HCT116 (cell line): ENCODE data around the gene FRMD8. TPM values are rescaled to one million over a fixed set of nuclear protein-coding genes. Genes with fewer than 3 reads are reported as not detected.
A peak's percentile ranks its signal among the peaks of the same experiment; 100 is the strongest.

Source experiments
- ATAC-seq: fragments of 200-7000 bp; cut with Tn5 transposase; 2 replicates; pipeline ENCODE4 v1.9.1; 2020; ENCODE audit warnings: mild to moderate bottlenecking, moderate library complexity
- BruUV-seq: library from RNA; stranded (reverse); fragments of 400-500 nt; replicated peaks from 2 replicates; lab custom pipeline; 2021; lab: Mats Ljungman, UMichigan
- CTCF ChIA-PET: fragments of 300-600 bp; sonication (Branson Sonifier 250); formaldehyde crosslinking; loops from one replicate; lab custom pipeline; 2021; ENCODE audit warnings: antibody characterized with exemption; lab: Charles Lee
- POLR2A ChIA-PET: fragments of 300-600, 350-600 bp; sonication (Branson Sonifier 250); formaldehyde crosslinking; loops from one replicate; lab custom pipeline; 2021; ENCODE audit warnings: antibody characterized with exemption; lab: Charles Lee
- RAD21 ChIA-PET, 2 experiments: fragments of 300-600 bp; sonication (Branson Sonifier 250); formaldehyde crosslinking; loops; one replicate each; lab custom pipeline; 2023; ENCODE audit warnings: low total read pairs in 2 of 2; ENCODE audit not compliant: uncharacterized antibody in 2 of 2, unreplicated experiment in 2 of 2, low non-redundant PET in 1 of 2; lab: Charles Lee
- DNase-seq: peaks from one replicate; pipeline ENCODE4 v3.0.0-alpha.2; 2010; ENCODE audit warnings: low read depth, low spot score
- H2AFZ ChIP-seq: fragments of 200-600 bp; shearing (Covaris generic), sonication (generic); 2 replicates; pipeline ENCODE4 v1.6.1; 2017; ENCODE audit warnings: low read depth, mixed run types, mixed read lengths, antibody characterized with exemption, low read length; ENCODE audit not compliant: poor library complexity, severe bottlenecking
- H3K27ac ChIP-seq: 2 replicates; pipeline ENCODE4 v1.5.1; 2012; ENCODE audit warnings: low read depth, low read length
- H3K27me3 ChIP-seq: fragments of 200-600 bp; sonication (generic); 2 replicates; pipeline ENCODE4 v1.6.1; 2016; ENCODE audit warnings: mixed run types, low read length, mixed read lengths; ENCODE audit not compliant: insufficient read depth
- H3K36me3 ChIP-seq, 2 experiments: fragments of 200-500 bp in 1 of 2; fragments of 200-600 bp in 1 of 2; sonication (Bioruptor generic) in 1 of 2; sonication (generic) in 1 of 2; 2 replicates each; pipeline versions ENCODE4 v1.5.1 to v1.6.1; 2014 to 2016; ENCODE audit warnings: low read length in 2 of 2, inconsistent platforms in 1 of 2, mixed read lengths in 1 of 2, mixed run types in 1 of 2; ENCODE audit not compliant: insufficient read depth in 2 of 2, control insufficient read depth in 1 of 2
- H3K4me1 ChIP-seq, 2 experiments: fragments of 200-600 bp in 1 of 2; sonication (generic) in 1 of 2; 2 replicates each; pipeline versions ENCODE4 v1.5.1 to v1.6.1; 2012 to 2017; ENCODE audit warnings: low read length in 2 of 2, inconsistent platforms in 1 of 2, mild to moderate bottlenecking in 1 of 2, mixed read lengths in 1 of 2, mixed run types in 1 of 2, moderate library complexity in 1 of 2; ENCODE audit not compliant: insufficient read depth in 2 of 2, control insufficient read depth in 1 of 2
- H3K4me2 ChIP-seq: fragments of 200-600 bp; sonication (generic); 2 replicates; pipeline ENCODE4 v1.6.1; 2017; ENCODE audit warnings: mixed run types, low read length, mixed read lengths
- H3K4me3 ChIP-seq, 2 experiments: fragments of 200-600 bp in 1 of 2; sonication (generic) in 1 of 2; replicated peaks in 1 of 2; 2 replicates each; pipeline ENCODE4 v1.5.1; 2011 to 2016; ENCODE audit warnings: low read length in 2 of 2, control low read depth in 1 of 2, low read depth in 1 of 2, mild to moderate bottlenecking in 1 of 2, mixed read lengths in 1 of 2, mixed run types in 1 of 2
- H3K79me2 ChIP-seq: fragments of 200-600 bp; sonication (generic); 2 replicates; pipeline ENCODE4 v1.6.1; 2017; ENCODE audit warnings: mild to moderate bottlenecking, mixed run types, low read length, moderate library complexity, mixed read lengths; ENCODE audit not compliant: insufficient read depth
- H3K9ac ChIP-seq: fragments of 200-600 bp; sonication (generic); 2 replicates; pipeline ENCODE4 v1.6.1; 2016; ENCODE audit warnings: low read length, mixed read lengths
- H3K9me2 ChIP-seq: fragments of 200-600 bp; sonication (generic), shearing (Covaris generic); 2 replicates; pipeline ENCODE4 v1.6.1; 2017; ENCODE audit warnings: mixed run types, mild to moderate bottlenecking, moderate library complexity; ENCODE audit not compliant: insufficient read depth
- H3K9me3 ChIP-seq, 2 experiments: fragments of 200-500 bp in 1 of 2; fragments of 200-600 bp in 1 of 2; sonication (Bioruptor generic) in 1 of 2; sonication (generic) in 1 of 2; 2 replicates each; pipeline ENCODE4 v1.6.1; 2014 to 2017; ENCODE audit warnings: low read length in 2 of 2, mixed read lengths in 2 of 2, inconsistent platforms in 1 of 2, low read depth in 1 of 2, mild to moderate bottlenecking in 1 of 2, mixed run types in 1 of 2, moderate library complexity in 1 of 2; ENCODE audit not compliant: control insufficient read depth in 1 of 2, insufficient read depth in 1 of 2
- H4K20me1 ChIP-seq: fragments of 200-600 bp; sonication (generic), shearing (Covaris generic); 2 replicates; pipeline ENCODE4 v1.6.1; 2017; ENCODE audit warnings: mixed run types, mild to moderate bottlenecking, moderate library complexity; ENCODE audit not compliant: insufficient read depth
- JUND ChIP-seq: IDR thresholded peaks from 2 replicates; pipeline ENCODE4 v1.6.1; 2012
- POLR2A ChIP-seq: IDR thresholded peaks from 2 replicates; pipeline ENCODE4 v1.7.0; 2011; ENCODE audit warnings: borderline replicate concordance; ENCODE audit not compliant: insufficient read depth, insufficient read length; ENCODE audit errors: extremely low read depth
- intact Hi-C: fragments of 100-400 bp; cut with micrococcal nuclease; formaldehyde crosslinking; loops from 2 replicates; pipeline ENCODE4 v1.10.0; 2022
- total RNA-seq: library from RNA; stranded (reverse); gene quantifications from one replicate; pipeline ENCODE4 v1.2.1, GENCODE V29; 2021; ENCODE audit not compliant: unreplicated experiment
- TF ChIP-seq, protein P1 (sequence below): IDR thresholded peaks from 2 replicates; pipeline ENCODE4 v1.6.1; 2012; ENCODE audit warnings: low read depth

FRMD8 gene
- total RNA-seq, 1 experiment from 2014 or later, result 35.8 TPM

GRCh38 chr11:65430406-65431217 lies 44.2 kb downstream of the FRMD8 start:
- no peaks in the 10 kb centered on the region for H3K27me3 ChIP-seq
- no peak overlapping the region for H2AFZ ChIP-seq
- no peak overlapping the region for H3K4me3 ChIP-seq
- intact Hi-C loops, result no loop called here
- H3K36me3 ChIP-seq, result peaks cover 0 to 14% of the 10 kb centered on the region in 2 experiments; a peak in 2 of 4 replicates
- TF ChIP-seq JUND, result no peak
- TF ChIP-seq POLR2A, result peak; percentile 21
- TF ChIP-seq, protein P1, sequence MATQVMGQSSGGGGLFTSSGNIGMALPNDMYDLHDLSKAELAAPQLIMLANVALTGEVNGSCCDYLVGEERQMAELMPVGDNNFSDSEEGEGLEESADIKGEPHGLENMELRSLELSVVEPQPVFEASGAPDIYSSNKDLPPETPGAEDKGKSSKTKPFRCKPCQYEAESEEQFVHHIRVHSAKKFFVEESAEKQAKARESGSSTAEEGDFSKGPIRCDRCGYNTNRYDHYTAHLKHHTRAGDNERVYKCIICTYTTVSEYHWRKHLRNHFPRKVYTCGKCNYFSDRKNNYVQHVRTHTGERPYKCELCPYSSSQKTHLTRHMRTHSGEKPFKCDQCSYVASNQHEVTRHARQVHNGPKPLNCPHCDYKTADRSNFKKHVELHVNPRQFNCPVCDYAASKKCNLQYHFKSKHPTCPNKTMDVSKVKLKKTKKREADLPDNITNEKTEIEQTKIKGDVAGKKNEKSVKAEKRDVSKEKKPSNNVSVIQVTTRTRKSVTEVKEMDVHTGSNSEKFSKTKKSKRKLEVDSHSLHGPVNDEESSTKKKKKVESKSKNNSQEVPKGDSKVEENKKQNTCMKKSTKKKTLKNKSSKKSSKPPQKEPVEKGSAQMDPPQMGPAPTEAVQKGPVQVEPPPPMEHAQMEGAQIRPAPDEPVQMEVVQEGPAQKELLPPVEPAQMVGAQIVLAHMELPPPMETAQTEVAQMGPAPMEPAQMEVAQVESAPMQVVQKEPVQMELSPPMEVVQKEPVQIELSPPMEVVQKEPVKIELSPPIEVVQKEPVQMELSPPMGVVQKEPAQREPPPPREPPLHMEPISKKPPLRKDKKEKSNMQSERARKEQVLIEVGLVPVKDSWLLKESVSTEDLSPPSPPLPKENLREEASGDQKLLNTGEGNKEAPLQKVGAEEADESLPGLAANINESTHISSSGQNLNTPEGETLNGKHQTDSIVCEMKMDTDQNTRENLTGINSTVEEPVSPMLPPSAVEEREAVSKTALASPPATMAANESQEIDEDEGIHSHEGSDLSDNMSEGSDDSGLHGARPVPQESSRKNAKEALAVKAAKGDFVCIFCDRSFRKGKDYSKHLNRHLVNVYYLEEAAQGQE, result no peak
- H3K4me2 ChIP-seq, result no peak overlapping the region
- ChIA-PET CTCF (interaction anchor here (1.0 kb wide), 1 partner anchor 38 kb away, joined by 4 read pairs; no protein-coding TSS in a partner anchor), POLR2A (interaction anchor here (0.8 to 1.1 kb wide), 2 partner anchors 68 to 75 kb away, joined by 3 to 4 read pairs; partner anchors contain the start of gene MALAT1), RAD21 (no interaction called here)
- H3K4me1 ChIP-seq, result peaks cover 10 to 37% of the 10 kb centered on the region in 2 experiments; a peak in 3 of 4 replicates
- H3K9ac ChIP-seq, result no peak overlapping the region
- peaks cover 58% of the 10 kb centered on the region for H3K79me2 ChIP-seq
- ATAC-seq, result no peak
- BruUV-seq, result no TSS peak
- H3K9me3 ChIP-seq, result no peaks in the 10 kb centered on the region
- H3K9me2 ChIP-seq, result no peaks in the 10 kb centered on the region
- peaks cover 11% of the 10 kb centered on the region for H4K20me1 ChIP-seq
- peak overlapping the region; percentile 42; the same call in 1 of the 2 replicates for H3K27ac ChIP-seq
- no peak for DNase-seq
